GM04503 (cell line): ENCODE data around the gene MIA.
A peak's percentile ranks its signal among the peaks of the same experiment; 100 is the strongest.
"Not testable (repeated sequence)": the region's sequence is repeated elsewhere in the genome, so short reads cannot be mapped to it uniquely, and the experiment has no call there.

Source experiments
- DNase-seq: peaks from one replicate; pipeline ENCODE4 v3.0.0-alpha.2; 2012; ENCODE audit warnings: low read depth

Gene MIA

GRCh38 chr19:40780582-40780981, 5.3 kb downstream of the MIA start:
- no peak for DNase-seq

- DNase-seq, result no peak
Measured at GRCh38 chr19:40781140-40781539, 5.8 kb downstream of the MIA start.

GRCh38 chr19:40783711-40784110, 8.4 kb downstream of the MIA start:
- DNase-seq, result no peak

GRCh38 chr19:40784146-40784545, 8.8 kb downstream of the MIA start:
- not testable (repeated sequence) for DNase-seq

GRCh38 chr19:40785526-40785925, 10.2 kb downstream of the MIA start:
- DNase-seq, result no peak

- DNase-seq, result no peak
Measured at GRCh38 chr19:40786060-40787037, 11.0 kb downstream of the MIA start.

GRCh38 chr19:40791349-40791748, 16.0 kb downstream of the MIA start:
- DNase-seq, result no peak

- no peak for DNase-seq
Measured at GRCh38 chr19:40791996-40792395, 16.7 kb downstream of the MIA start.

GRCh38 chr19:40797166-40797962, 22.0 kb downstream of the MIA start:
- DNase-seq, result no peak

- DNase-seq, result no peak
Measured at GRCh38 chr19:40797963-40798682, 22.8 kb downstream of the MIA start.

GRCh38 chr19:40798683-40799557, 23.6 kb downstream of the MIA start, which contains the start of gene EGLN2:
TSS of gene EGLN2 (plus strand) at chr19:40799191. CDS start at chr19:40800573, 1,382 bp downstream.
- peak; percentile 92 for DNase-seq

GRCh38 chr19:40799558-40800338, 24.4 kb downstream of the MIA start:
- no peak for DNase-seq

- DNase-seq, result no peak
Measured at GRCh38 chr19:40800339-40800996, 25.1 kb downstream of the MIA start.

- DNase-seq, result no peak
Measured at GRCh38 chr19:40800997-40801377, 25.7 kb downstream of the MIA start.

GRCh38 chr19:40801426-40802299, 26.3 kb downstream of the MIA start:
- no peak for DNase-seq

GRCh38 chr19:40802300-40803169, 27.2 kb downstream of the MIA start:
- no peak for DNase-seq

GRCh38 chr19:40803170-40803856, 28.0 kb downstream of the MIA start:
- DNase-seq, result no peak
